OCI-LY3 (cell line): ENCODE data around the gene CNOT3.

Experiments
- CTCF ChIP-seq: fragments of 200-600, 300-600 bp; sonication (generic); IDR thresholded peaks from 2 replicates; pipeline ENCODE4 v1.5.1; 2014; ENCODE audit warnings: antibody characterized with exemption, low read length, low read depth
- EZH2phosphoT487 ChIP-seq: fragments of 200-600 bp; shearing (Covaris generic); IDR thresholded peaks from 2 replicates; pipeline ENCODE4 v1.6.1; 2018; ENCODE audit warnings: antibody characterized with exemption, mixed run types, low read depth

- no peak for TF ChIP-seq CTCF
- no peak for TF ChIP-seq EZH2phosphoT487
These were observed 38.2 kb upstream of the CNOT3 start for GRCh38 chr19:54099190-54099902.
